Caco-2 (cell line): ENCODE results near the gene ADAMTS1. TPM values are rescaled to one million over a fixed set of nuclear protein-coding genes. Genes with fewer than 3 reads are reported as not detected.
A peak's percentile ranks its signal among the peaks of the same experiment; 100 is the strongest.

Experiments
- Bru-seq: library from RNA; stranded (reverse); fragments of 400-500 nt; gene quantifications from one replicate; lab custom pipeline; 2021; lab: Mats Ljungman, UMichigan
- BruChase-seq, 2 experiments: library from RNA; stranded (reverse); fragments of 400-500 nt; gene quantifications; one replicate each; lab custom pipeline; 2021; lab: Mats Ljungman, UMichigan
- BruUV-seq: library from RNA; stranded (reverse); fragments of 400-500 nt; replicated peaks from 2 replicates; lab custom pipeline; 2021; lab: Mats Ljungman, UMichigan
- CTCF ChIA-PET: fragments of 300-600 bp; sonication (Branson Sonifier 250); formaldehyde crosslinking; loops from one replicate; lab custom pipeline; 2022; ENCODE audit warnings: antibody characterized with exemption; lab: Charles Lee
- POLR2A ChIA-PET: fragments of 300-600 bp; sonication (Branson Sonifier 250); formaldehyde crosslinking; loops from one replicate; lab custom pipeline; 2022; ENCODE audit warnings: antibody characterized with exemption; lab: Charles Lee
- DNase-seq, 2 experiments: peaks; one replicate each; pipeline versions ENCODE4 v3.0.0 to v3.0.0-alpha.2; 2020 to 2022
- H3K27me3 ChIP-seq: replicated peaks from 2 replicates; pipeline ENCODE4 v1.6.0; 2011; ENCODE audit warnings: low read length; ENCODE audit not compliant: control insufficient read depth, insufficient read depth
- H3K36me3 ChIP-seq: 2 replicates; pipeline ENCODE4 v1.5.1; 2011; ENCODE audit warnings: low read length; ENCODE audit not compliant: control insufficient read depth, insufficient read depth
- H3K4me1 ChIP-seq: fragments of 250-450 bp; sonication (Bioruptor Pico); 2 replicates; pipeline ENCODE4 v1.5.1; 2020; ENCODE audit warnings: mild to moderate bottlenecking
- H3K4me3 ChIP-seq: 2 replicates; pipeline ENCODE4 v1.5.1; 2011; ENCODE audit warnings: low read depth, mild to moderate bottlenecking, control low read depth, low read length
- H3K9me3 ChIP-seq: fragments of 250-450 bp; sonication (Bioruptor Pico); 2 replicates; pipeline ENCODE4 v1.5.1; 2020; ENCODE audit warnings: mild to moderate bottlenecking, moderate library complexity
- H3K27ac Mint-ChIP-seq: one replicate; pipeline ENCODE4 v1.8.0; 2022; ENCODE audit warnings: mixed read lengths; ENCODE audit not compliant: unreplicated experiment
- H3K27me3 Mint-ChIP-seq: one replicate; pipeline ENCODE4 v1.8.0; 2022; ENCODE audit warnings: mixed read lengths; ENCODE audit not compliant: insufficient read depth, unreplicated experiment
- H3K36me3 Mint-ChIP-seq: one replicate; pipeline ENCODE4 v1.8.0; 2022; ENCODE audit warnings: mild to moderate bottlenecking, mixed read lengths; ENCODE audit not compliant: insufficient read depth, unreplicated experiment
- H3K4me1 Mint-ChIP-seq: one replicate; pipeline ENCODE4 v1.8.0; 2022; ENCODE audit warnings: low read depth, mixed read lengths; ENCODE audit not compliant: unreplicated experiment
- H3K4me3 Mint-ChIP-seq: one replicate; pipeline ENCODE4 v1.8.0; 2022; ENCODE audit warnings: mild to moderate bottlenecking, moderate library complexity, mixed read lengths; ENCODE audit not compliant: unreplicated experiment
- H3K9me3 Mint-ChIP-seq: one replicate; pipeline ENCODE4 v1.8.0; 2022; ENCODE audit warnings: mixed read lengths; ENCODE audit not compliant: unreplicated experiment
- CTCF ChIP-seq, 2 experiments: fragments of 200-600 bp in 1 of 2; IDR thresholded peaks; 1 replicate in 1 of 2; 2 replicates in 1 of 2; pipeline versions ENCODE4 v1.5.1 to v1.8.0; 2011 to 2022; ENCODE audit warnings: antibody characterized with exemption in 1 of 2, control low read depth in 1 of 2, inconsistent platforms in 1 of 2, low read depth in 1 of 2, low read length in 1 of 2, mild to moderate bottlenecking in 1 of 2, moderate library complexity in 1 of 2; ENCODE audit not compliant: insufficient read depth in 1 of 2, severe bottlenecking in 1 of 2, unreplicated experiment in 1 of 2
- intact Hi-C: fragments of 100-400 bp; cut with micrococcal nuclease; formaldehyde crosslinking; loops from one replicate; pipeline ENCODE4 v1.10.0; 2022; ENCODE audit not compliant: unreplicated experiment
- long read RNA-seq: library from polyadenylated mRNA; stranded (forward); transcript quantifications from one replicate; pipeline ENCODE4 v2.0.0, GENCODE V29; 2022
- total RNA-seq: library from RNA; stranded (reverse); gene quantifications from 2 replicates; pipeline ENCODE4 v1.2.3, GENCODE V29; 2022

ADAMTS1 gene
- total RNA-seq (not detected in 2 replicates), Bru-seq, nascent RNA (percentile 7 among the genes with signal in this experiment), BruChase-seq, experiment 1, labeled RNA remaining after a 2-hour chase (percentile 12 among the genes with signal in this experiment), BruChase-seq, experiment 2, labeled RNA remaining after a 6-hour chase (not detected)
- long read RNA-seq, result 0 reads

- no peaks in the 10 kb centered on the region for H3K27me3 ChIP-seq
- no peak for TF ChIP-seq CTCF (IDR thresholded peaks at IDR 0.05; ENCODE audit: insufficient read depth in 1 of 2, low read depth in 1 of 2, low read length in 1 of 2, severe bottlenecking in 1 of 2, unreplicated experiment in 1 of 2)
- no peak within 1 kb of the TSS for H3K27ac Mint-ChIP-seq
- no peaks in the 10 kb centered on the region for H3K4me1 ChIP-seq
- POLR2A ChIA-PET, result no interaction called here
- no TSS peak for BruUV-seq
- DNase-seq, result no peak
- no peaks in the 10 kb centered on the region for H3K27me3 Mint-ChIP-seq
- no peaks in the 10 kb centered on the region for H3K9me3 ChIP-seq
- no peaks in the 10 kb centered on the region for H3K4me1 Mint-ChIP-seq
- intact Hi-C loops, result no loop called here
- peaks cover 18% of the 10 kb centered on the region for H3K9me3 Mint-ChIP-seq
- H3K4me3 Mint-ChIP-seq, result no peak within 1 kb of the TSS
- no peaks in the 10 kb centered on the region for H3K36me3 Mint-ChIP-seq
- CTCF ChIA-PET, result no interaction called here
- H3K36me3 ChIP-seq, result no peaks in the 10 kb centered on the region
- no peak within 1 kb of the TSS for H3K4me3 ChIP-seq
Observed at GRCh38 chr21:26845066-26845758, at the start of gene ADAMTS1. Gene ADAMTS1 (minus strand): TSS chr21:26845409. CDS start chr21:26844954, 455 bp downstream.

GRCh38 chr21:26892151-26892550 lies 46.9 kb upstream of the ADAMTS1 start:
- H3K36me3 ChIP-seq, result no peaks in the 10 kb centered on the region
- no peak overlapping the region for H3K27ac Mint-ChIP-seq
- BruUV-seq, result no TSS peak

GRCh38 chr21:26888931-26889330 lies 43.7 kb upstream of the ADAMTS1 start:
- peaks cover 31% of the 10 kb centered on the region for H3K9me3 Mint-ChIP-seq
- ChIA-PET CTCF (no interaction called here), POLR2A (no interaction called here)
- H3K4me1 ChIP-seq, result peaks cover 14% of the 10 kb centered on the region
- intact Hi-C loops, result no loop called here
- no peak for DNase-seq
- no peak overlapping the region for H3K4me3 Mint-ChIP-seq
- peaks cover 11% of the 10 kb centered on the region for H3K4me1 Mint-ChIP-seq
- BruUV-seq, result no TSS peak
- H3K27ac Mint-ChIP-seq, result no peak overlapping the region
- H3K4me3 ChIP-seq, result no peak overlapping the region
- H3K36me3 Mint-ChIP-seq, result no peaks in the 10 kb centered on the region
- TF ChIP-seq CTCF (IDR thresholded peaks at IDR 0.05; ENCODE audit: insufficient read depth in 1 of 2, low read depth in 1 of 2, low read length in 1 of 2, severe bottlenecking in 1 of 2, unreplicated experiment in 1 of 2), result no peak
- no peaks in the 10 kb centered on the region for H3K27me3 ChIP-seq
- no peaks in the 10 kb centered on the region for H3K9me3 ChIP-seq
- no peaks in the 10 kb centered on the region for H3K27me3 Mint-ChIP-seq
- H3K36me3 ChIP-seq, result no peaks in the 10 kb centered on the region

More at GRCh38 chr21:26892151-26892550, 46.9 kb upstream of the ADAMTS1 start:
- DNase-seq, result no peak
- ChIA-PET POLR2A (no interaction called here), CTCF (no interaction called here)
- no peaks in the 10 kb centered on the region for H3K4me1 ChIP-seq
- peaks cover 10% of the 10 kb centered on the region for H3K9me3 Mint-ChIP-seq
- H3K4me3 Mint-ChIP-seq, result no peak overlapping the region
- H3K36me3 Mint-ChIP-seq, result no peaks in the 10 kb centered on the region
- intact Hi-C loops, result no loop called here
- H3K27me3 Mint-ChIP-seq, result no peaks in the 10 kb centered on the region
- no peak for TF ChIP-seq CTCF (IDR thresholded peaks at IDR 0.05; ENCODE audit: insufficient read depth in 1 of 2, low read depth in 1 of 2, low read length in 1 of 2, severe bottlenecking in 1 of 2, unreplicated experiment in 1 of 2)
- H3K27me3 ChIP-seq, result no peaks in the 10 kb centered on the region
- H3K9me3 ChIP-seq, result no peaks in the 10 kb centered on the region
- no peak overlapping the region for H3K4me3 ChIP-seq
- no peaks in the 10 kb centered on the region for H3K4me1 Mint-ChIP-seq
